Keratinocyte (primary cell): ENCODE data around the gene BRF1.
A peak's percentile ranks its signal among the peaks of the same experiment; 100 is the strongest.

Experiments
- EZH2 ChIP-seq: IDR thresholded peaks from one replicate; pipeline ENCODE4 v1.6.1; 2012; ENCODE audit warnings: inconsistent platforms, mild to moderate bottlenecking, low read length, moderate library complexity
- TF ChIP-seq, protein P1 (sequence below), 3 experiments: IDR thresholded peaks in 1 of 3; conservative IDR thresholded peaks in 1 of 3; optimal IDR thresholded peaks in 1 of 3; 2 replicates in 2 of 3; 3 replicates in 1 of 3; pipeline versions ENCODE3 to v1.5.1; 2011; ENCODE audit warnings: low read length in 3 of 3, mild to moderate bottlenecking in 3 of 3, moderate library complexity in 2 of 3, control low read depth in 1 of 3, inconsistent platforms in 1 of 3; ENCODE audit not compliant: insufficient read depth in 2 of 3; ENCODE audit errors: extremely low read depth in 1 of 3

DNA sequence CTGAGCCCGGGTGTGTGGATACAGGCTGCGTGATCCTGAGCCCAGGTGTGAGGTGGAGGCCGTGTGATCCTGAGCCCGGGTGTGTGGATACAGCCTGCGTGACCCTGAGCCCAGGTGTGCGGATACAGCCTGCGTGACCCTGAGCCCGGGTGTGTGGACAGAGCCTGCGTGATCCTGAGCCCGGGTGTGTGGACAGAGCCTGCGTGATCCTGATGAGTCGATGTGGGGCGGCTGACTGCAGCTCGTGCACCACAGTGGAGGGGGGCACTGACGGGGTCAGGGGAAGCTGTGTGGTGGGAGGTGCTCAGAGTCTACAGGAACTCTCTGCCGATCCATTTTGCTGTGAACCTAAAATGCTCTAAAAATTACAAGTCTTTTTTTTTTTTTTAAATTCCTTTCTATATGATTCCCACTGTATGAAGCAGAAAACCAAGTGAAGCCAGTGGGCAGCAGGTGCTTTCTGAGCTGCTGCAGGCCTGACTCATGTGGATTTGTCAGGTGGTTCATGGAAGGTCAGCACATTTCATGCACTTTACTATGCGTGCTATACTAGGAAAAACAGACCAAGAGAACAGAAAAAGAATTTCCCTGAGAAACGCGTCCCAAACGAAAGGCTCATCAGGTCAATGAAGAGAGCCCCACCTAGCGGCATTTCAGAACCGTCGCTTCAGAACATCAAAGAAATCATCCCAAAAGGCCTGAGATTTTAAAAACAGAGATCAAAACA is 19.3 kb downstream of the BRF1 start:
- TF ChIP-seq, protein P1, sequence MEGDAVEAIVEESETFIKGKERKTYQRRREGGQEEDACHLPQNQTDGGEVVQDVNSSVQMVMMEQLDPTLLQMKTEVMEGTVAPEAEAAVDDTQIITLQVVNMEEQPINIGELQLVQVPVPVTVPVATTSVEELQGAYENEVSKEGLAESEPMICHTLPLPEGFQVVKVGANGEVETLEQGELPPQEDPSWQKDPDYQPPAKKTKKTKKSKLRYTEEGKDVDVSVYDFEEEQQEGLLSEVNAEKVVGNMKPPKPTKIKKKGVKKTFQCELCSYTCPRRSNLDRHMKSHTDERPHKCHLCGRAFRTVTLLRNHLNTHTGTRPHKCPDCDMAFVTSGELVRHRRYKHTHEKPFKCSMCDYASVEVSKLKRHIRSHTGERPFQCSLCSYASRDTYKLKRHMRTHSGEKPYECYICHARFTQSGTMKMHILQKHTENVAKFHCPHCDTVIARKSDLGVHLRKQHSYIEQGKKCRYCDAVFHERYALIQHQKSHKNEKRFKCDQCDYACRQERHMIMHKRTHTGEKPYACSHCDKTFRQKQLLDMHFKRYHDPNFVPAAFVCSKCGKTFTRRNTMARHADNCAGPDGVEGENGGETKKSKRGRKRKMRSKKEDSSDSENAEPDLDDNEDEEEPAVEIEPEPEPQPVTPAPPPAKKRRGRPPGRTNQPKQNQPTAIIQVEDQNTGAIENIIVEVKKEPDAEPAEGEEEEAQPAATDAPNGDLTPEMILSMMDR (optimal IDR thresholded peaks at IDR 0.05 in 1 of 3, IDR thresholded peaks at IDR 0.05 in 1 of 3, conservative IDR thresholded peaks at IDR 0.05 in 1 of 3; ENCODE audit: extremely low read depth in 1 of 3, insufficient read depth in 2 of 3, low read length in 3 of 3) = peak; percentile 58 to 66 (median 61)
- TF ChIP-seq EZH2 = no peak
